Panc1 (cell line): ENCODE results near the gene IFIT1. TPM values are rescaled to one million over a fixed set of nuclear protein-coding genes. Genes with fewer than 3 reads are reported as not detected.

Experiments
- ATAC-seq: fragments of 200-7000 bp; cut with Tn5 transposase; 2 replicates; pipeline ENCODE4 v1.9.1; 2020; ENCODE audit warnings: mild to moderate bottlenecking, moderate library complexity
- BruUV-seq: library from RNA; stranded (reverse); fragments of 400-500 nt; replicated peaks from 2 replicates; lab custom pipeline; 2021; lab: Mats Ljungman, UMichigan
- CTCF ChIA-PET: fragments of 300-600 bp; sonication (Branson Sonifier 250); formaldehyde crosslinking; loops from one replicate; lab custom pipeline; 2022; ENCODE audit warnings: antibody characterized with exemption; lab: Charles Lee
- POLR2A ChIA-PET: fragments of 300-600 bp; sonication (Branson Sonifier 250); formaldehyde crosslinking; loops from one replicate; lab custom pipeline; 2022; ENCODE audit warnings: antibody characterized with exemption; lab: Charles Lee
- DNase-seq: peaks from one replicate; pipeline ENCODE4 v3.0.0-alpha.2; 2010; ENCODE audit warnings: low read depth, low spot score
- H3K27ac ChIP-seq: 2 replicates; pipeline ENCODE4 v1.5.1; 2011; ENCODE audit warnings: mild to moderate bottlenecking, low read length, inconsistent platforms
- H3K27me3 ChIP-seq: fragments of 200-500 bp; sonication (Bioruptor generic); 2 replicates; pipeline ENCODE4 v1.6.0; 2014; ENCODE audit warnings: low read length, inconsistent platforms; ENCODE audit not compliant: control insufficient read depth, insufficient read depth
- H3K36me3 ChIP-seq: fragments of 200-500 bp; sonication (Bioruptor generic); 2 replicates; pipeline ENCODE4 v1.5.1; 2014; ENCODE audit warnings: inconsistent platforms, mild to moderate bottlenecking, low read length, moderate library complexity; ENCODE audit not compliant: control insufficient read depth, insufficient read depth
- H3K4me1 ChIP-seq: 2 replicates; pipeline ENCODE4 v1.5.1; 2011; ENCODE audit warnings: inconsistent platforms, mild to moderate bottlenecking, low read length, moderate library complexity; ENCODE audit not compliant: control insufficient read depth, insufficient read depth
- H3K4me3 ChIP-seq, 2 experiments: 2 replicates each; pipeline ENCODE4 v1.5.1; 2011 to 2012; ENCODE audit warnings: low read depth in 2 of 2, low read length in 2 of 2, mild to moderate bottlenecking in 2 of 2, inconsistent platforms in 1 of 2, moderate library complexity in 1 of 2
- H3K9me3 ChIP-seq: fragments of 200-500 bp; sonication (Bioruptor generic); 2 replicates; pipeline ENCODE4 v1.5.1; 2014; ENCODE audit warnings: low read depth, mild to moderate bottlenecking, inconsistent platforms, low read length, moderate library complexity; ENCODE audit not compliant: control insufficient read depth, insufficient read depth
- CTCF ChIP-seq: fragments of 450-650 bp; IDR thresholded peaks from 2 replicates; pipeline ENCODE4 v1.5.1; 2017; ENCODE audit warnings: mild to moderate bottlenecking
- POLR2AphosphoS5 ChIP-seq: IDR thresholded peaks from 2 replicates; pipeline ENCODE4 v1.6.1; 2012; ENCODE audit warnings: mild to moderate bottlenecking, low read depth, low read length, moderate library complexity
- REST ChIP-seq, 2 experiments: IDR thresholded peaks; 2 replicates each; pipeline ENCODE4 v1.6.1; 2011 to 2012; ENCODE audit warnings: low read depth in 2 of 2, control low read depth in 1 of 2, low read length in 1 of 2, mild to moderate bottlenecking in 1 of 2, moderate library complexity in 1 of 2; ENCODE audit not compliant: insufficient read depth in 1 of 2
- SIN3A ChIP-seq: IDR thresholded peaks from 2 replicates; pipeline ENCODE4 v1.6.1; 2012; ENCODE audit warnings: low read depth, mild to moderate bottlenecking, low read length, moderate library complexity, borderline replicate concordance; ENCODE audit not compliant: insufficient read depth
- TCF7L2 ChIP-seq: IDR thresholded peaks from 2 replicates; pipeline ENCODE4 v1.6.1; 2011; ENCODE audit warnings: mild to moderate bottlenecking, low read depth, low read length, inconsistent platforms
- in situ Hi-C: cut with HindIII; loops from 2 replicates; pipeline ENCODE4 v1.10.0; 2016; ENCODE audit warnings: low sequenced_read_pairs, low pct_unique_long_range_greater_than_20kb
- intact Hi-C: fragments of 100-400 bp; cut with micrococcal nuclease; formaldehyde crosslinking; loops from one replicate; pipeline ENCODE4 v1.10.0; 2022; ENCODE audit not compliant: unreplicated experiment
- total RNA-seq: library from RNA; stranded (reverse); gene quantifications from one replicate; pipeline ENCODE4 v1.2.1, GENCODE V29; 2021; ENCODE audit not compliant: unreplicated experiment

IFIT1 gene
- total RNA-seq, 1 experiment from 2014 or later: 43.8 TPM

- intact Hi-C loops (no loop called here), in situ Hi-C loops (no loop called here)
- BruUV-seq: no TSS peak
- DNase-seq (no peak), ATAC-seq (no peak)
- Histone ChIP-seq H3K9me3 (no peaks in the 10 kb centered on the region), H3K4me3 (no peak overlapping the region), H3K36me3 (no peaks in the 10 kb centered on the region), H3K27ac (peak overlapping the region; percentile 27; the same call in 1 of the 2 replicates), H3K27me3 (no peaks in the 10 kb centered on the region), H3K4me1 (peaks cover 9% of the 10 kb centered on the region)
- CTCF ChIA-PET: no interaction called here
- no peak for TF ChIP-seq CTCF
- POLR2A ChIA-PET: no interaction called here
Observed at GRCh38 chr10:89346405-89347254, 45.8 kb upstream of the IFIT1 start.

- no TSS peak for BruUV-seq
Observed at GRCh38 chr10:89347701-89348457, 44.5 kb upstream of the IFIT1 start.

More at GRCh38 chr10:89347701-89348457, 44.5 kb upstream of the IFIT1 start:
- Histone ChIP-seq H3K9me3 (no peaks in the 10 kb centered on the region), H3K4me3 (no peak overlapping the region), H3K27ac (peak overlapping the region; percentile 52), H3K36me3 (no peaks in the 10 kb centered on the region), H3K27me3 (no peaks in the 10 kb centered on the region), H3K4me1 (peaks cover 19% of the 10 kb centered on the region)
- intact Hi-C loops (no loop called here), in situ Hi-C loops (no loop called here)
- ChIA-PET CTCF (no interaction called here), POLR2A (no interaction called here)
- no peak for DNase-seq
- TF ChIP-seq REST (IDR thresholded peaks at IDR 0.05; ENCODE audit: insufficient read depth in 1 of 2, low read depth in 2 of 2, low read length in 1 of 2) (no peak), POLR2AphosphoS5 (no peak), TCF7L2 (no peak), SIN3A (no peak)
- ATAC-seq: no peak
